Neuronal stem cell (in vitro differentiated cells): Measurements from ENCODE around the gene DBT.

ENCODE experiments used
- DNase-seq: peaks from one replicate; pipeline ENCODE4 v3.0.0-alpha.2; 2013; ENCODE audit warnings: low spot score
- H2AFZ ChIP-seq: one replicate; pipeline ENCODE4 v1.6.1; 2013; ENCODE audit warnings: mild to moderate bottlenecking, low read length, inconsistent platforms
- H2AK5ac ChIP-seq: 2 replicates; pipeline ENCODE4 v1.6.1; 2013; ENCODE audit warnings: low read depth, mild to moderate bottlenecking, inconsistent platforms, low read length, moderate library complexity, mixed read lengths
- H2BK120ac ChIP-seq: 2 replicates; pipeline ENCODE4 v1.6.1; 2013; ENCODE audit warnings: low read depth, mild to moderate bottlenecking, inconsistent platforms, low read length, moderate library complexity, mixed read lengths
- H2BK12ac ChIP-seq: one replicate; pipeline ENCODE4 v1.6.1; 2013; ENCODE audit warnings: low read length, inconsistent platforms
- H2BK15ac ChIP-seq: 2 replicates; pipeline ENCODE4 v1.6.1; 2013; ENCODE audit warnings: mild to moderate bottlenecking, low read length, inconsistent platforms, mixed read lengths
- H2BK5ac ChIP-seq: one replicate; pipeline ENCODE4 v1.6.1; 2013; ENCODE audit warnings: inconsistent platforms, mild to moderate bottlenecking, low read length, moderate library complexity
- H3K14ac ChIP-seq: one replicate; pipeline ENCODE4 v1.6.1; 2013; ENCODE audit warnings: low read length, inconsistent platforms
- H3K18ac ChIP-seq: 2 replicates; pipeline ENCODE4 v1.6.1; 2013; ENCODE audit warnings: low read length, inconsistent platforms
- H3K23ac ChIP-seq: 2 replicates; pipeline ENCODE4 v1.6.1; 2013; ENCODE audit warnings: low read depth, mild to moderate bottlenecking, mixed read lengths, low read length, inconsistent platforms; ENCODE audit not compliant: poor library complexity
- H3K27ac ChIP-seq: replicated peaks from 3 replicates; pipeline ENCODE4 v1.5.1; 2013; ENCODE audit warnings: low read length, inconsistent platforms
- H3K27me3 ChIP-seq, 3 experiments: 2 replicates each; pipeline ENCODE4 v1.6.1; 2013; ENCODE audit warnings: low read length in 3 of 3, mild to moderate bottlenecking in 2 of 3, inconsistent platforms in 1 of 3, low read depth in 1 of 3, mixed read lengths in 1 of 3, moderate library complexity in 1 of 3; ENCODE audit not compliant: control insufficient read depth in 3 of 3, insufficient read depth in 3 of 3
- H3K36me3 ChIP-seq, 2 donors: replicated peaks in 1 of 2; 2 replicates each; pipeline ENCODE4 v1.6.1; 2013; ENCODE audit warnings: low read length in 2 of 2; ENCODE audit not compliant: control insufficient read depth in 2 of 2, insufficient read depth in 2 of 2
- H3K4ac ChIP-seq: 2 replicates; pipeline ENCODE4 v1.6.1; 2013; ENCODE audit warnings: inconsistent platforms, mild to moderate bottlenecking, low read length, moderate library complexity
- H3K4me1 ChIP-seq, 2 donors: 1 replicate in 1 of 2; 2 replicates in 1 of 2; pipeline ENCODE4 v1.6.1; 2013; ENCODE audit warnings: low read length in 2 of 2, low read depth in 1 of 2; ENCODE audit not compliant: control insufficient read depth in 2 of 2, insufficient read depth in 1 of 2
- H3K4me2 ChIP-seq: one replicate; pipeline ENCODE4 v1.6.1; 2013; ENCODE audit warnings: mild to moderate bottlenecking, low read length, inconsistent platforms; ENCODE audit not compliant: insufficient read depth, poor library complexity, severe bottlenecking
- H3K4me3 ChIP-seq, 2 donors: 2 replicates each; pipeline ENCODE4 v1.5.1; 2013; ENCODE audit warnings: low read length in 2 of 2, mild to moderate bottlenecking in 2 of 2, inconsistent platforms in 1 of 2, moderate library complexity in 1 of 2
- H3K79me1 ChIP-seq: one replicate; pipeline ENCODE4 v1.6.1; 2013; ENCODE audit warnings: low read depth, mild to moderate bottlenecking, inconsistent platforms, low read length, moderate library complexity
- H3K9ac ChIP-seq: one replicate; pipeline ENCODE4 v1.6.1; 2013; ENCODE audit warnings: mild to moderate bottlenecking, low read depth, low read length, inconsistent platforms; ENCODE audit not compliant: poor library complexity
- H3K9me3 ChIP-seq, 2 donors: replicated peaks in 1 of 2; 2 replicates each; pipeline versions ENCODE3 to v1.6.1; 2013; ENCODE audit warnings: low read length in 2 of 2, mild to moderate bottlenecking in 2 of 2, inconsistent platforms in 1 of 2, low read depth in 1 of 2, mixed read lengths in 1 of 2, moderate library complexity in 1 of 2; ENCODE audit not compliant: control insufficient read depth in 2 of 2, insufficient read depth in 1 of 2
- H4K8ac ChIP-seq: one replicate; pipeline ENCODE4 v1.6.1; 2013; ENCODE audit warnings: low read depth, mild to moderate bottlenecking, inconsistent platforms, low read length, moderate library complexity
- H4K91ac ChIP-seq: one replicate; pipeline ENCODE4 v1.6.1; 2013; ENCODE audit warnings: low read length, low read depth, mild to moderate bottlenecking, inconsistent platforms; ENCODE audit not compliant: poor library complexity
- WGBS, 2 donors: extraction: QIAGEN DNeasy Blood & Tissue Kit; methylation state at CpG; one replicate each; pipeline ENCODE4 v1.1.7; 2013; ENCODE audit warnings: missing lambda C conversion rate in 2 of 2, mixed read lengths in 1 of 2; ENCODE audit not compliant: insufficient read length in 2 of 2, insufficient replicate concordance in 1 of 2; ENCODE audit errors: extremely low coverage in 2 of 2; 5-methylcytosine and 5-hydroxymethylcytosine counted together

Gene DBT

GRCh38 chr1:100253552-100253951 lies 3.9 kb upstream of the DBT start:
- Histone ChIP-seq H3K4me2 (no peak overlapping the region), H3K23ac (no peak overlapping the region), H2BK12ac (no peak overlapping the region), H3K9ac (no peak overlapping the region), H2BK5ac (no peak overlapping the region), H2BK15ac (no peak overlapping the region), H2BK120ac (no peak overlapping the region), H3K27ac (no peak overlapping the region), H3K79me1 (peaks cover 2% of the 10 kb centered on the region), H4K91ac (no peak overlapping the region), H3K9me3 (no peaks in the 10 kb centered on the region), H3K18ac (no peak overlapping the region), H3K4me1 (peaks cover 5 to 7% of the 10 kb centered on the region in 2 donors), H3K4ac (no peak overlapping the region), H2AFZ (peak overlapping the region; percentile 54), H2AK5ac (no peak overlapping the region), H3K4me3 (no peak overlapping the region), H3K36me3 (no peaks in the 10 kb centered on the region), H4K8ac (no peak overlapping the region), H3K14ac (no peak overlapping the region), H3K27me3 (no peaks in the 10 kb centered on the region)
- no CpG with 5 or more reads among the region's 10 CpGs for WGBS, 2 donors
- DNase-seq = no peak

GRCh38 chr1:100252901-100253300 lies 3.3 kb upstream of the DBT start:
- Histone ChIP-seq H3K79me1 (peaks cover 2% of the 10 kb centered on the region), H3K36me3 (no peaks in the 10 kb centered on the region), H3K9me3 (no peaks in the 10 kb centered on the region), H4K8ac (no peak overlapping the region), H3K4me2 (no peak overlapping the region), H2BK15ac (no peak overlapping the region), H3K27me3 (no peaks in the 10 kb centered on the region), H3K9ac (no peak overlapping the region), H3K4me3 (no peak overlapping the region), H3K27ac (no peak overlapping the region), H4K91ac (no peak overlapping the region), H2AFZ (no peak overlapping the region), H3K4ac (no peak overlapping the region), H2BK12ac (no peak overlapping the region), H2AK5ac (no peak overlapping the region), H2BK120ac (no peak overlapping the region), H3K23ac (no peak overlapping the region), H3K4me1 (peaks cover 5 to 8% of the 10 kb centered on the region in 2 donors), H2BK5ac (no peak overlapping the region), H3K18ac (no peak overlapping the region), H3K14ac (no peak overlapping the region)
- no CpG with 5 or more reads among the region's 4 CpGs for WGBS, 2 donors
- no peak for DNase-seq

DNA sequence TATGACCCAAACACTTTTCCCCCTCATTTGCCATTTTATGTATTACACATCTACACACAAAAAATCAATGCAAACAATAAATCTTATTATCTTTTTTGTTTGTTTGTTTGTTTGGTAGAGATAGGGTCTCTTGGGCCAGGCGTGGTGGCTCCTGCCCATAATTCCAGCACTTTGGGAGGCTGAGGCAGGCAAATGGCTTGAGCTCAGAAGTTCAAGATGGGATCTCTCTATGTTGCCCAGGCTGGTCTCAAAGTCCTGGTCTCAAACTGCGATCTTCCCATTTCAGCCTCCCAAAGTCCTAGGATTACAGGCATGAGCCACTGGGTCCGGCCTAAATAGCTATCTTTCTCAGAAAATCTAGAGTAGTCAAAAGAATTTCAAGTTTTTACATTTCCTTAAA lies 1.2 kb upstream of the DBT start:
- no peak for DNase-seq
- no CpG with 5 or more reads among the region's 3 CpGs for WGBS, 2 donors
- H2AFZ ChIP-seq = peak overlapping the region; percentile 91

GRCh38 chr1:100250264-100250663 lies 630 bp upstream of the DBT start:
- Histone ChIP-seq H3K27ac (no peak overlapping the region), H2BK12ac (no peak overlapping the region), H3K4ac (no peak overlapping the region), H3K9ac (no peak overlapping the region), H3K36me3 (no peaks in the 10 kb centered on the region), H3K14ac (no peak overlapping the region), H3K27me3 (no peaks in the 10 kb centered on the region), H2AFZ (peak overlapping the region; percentile 91), H3K18ac (no peak overlapping the region), H2AK5ac (no peak overlapping the region), H3K23ac (no peak overlapping the region), H3K4me1 (peaks cover 5 to 8% of the 10 kb centered on the region in 2 donors), H2BK120ac (no peak overlapping the region), H3K9me3 (no peaks in the 10 kb centered on the region), H2BK5ac (no peak overlapping the region), H4K91ac (no peak overlapping the region), H2BK15ac (no peak overlapping the region), H4K8ac (no peak overlapping the region), H3K4me2 (no peak overlapping the region), H3K79me1 (peaks cover 2% of the 10 kb centered on the region), H3K4me3 (peak overlapping the region in 1 of 2 donors; percentile 79)
- DNase-seq = no peak
- WGBS, 2 donors = no CpG with 5 or more reads among the region's 1 CpG

More for the DNA sequence above, 1.2 kb upstream of the DBT start:
- H3K79me1 ChIP-seq = peaks cover 2% of the 10 kb centered on the region
- H4K91ac ChIP-seq = no peak overlapping the region
- no peaks in the 10 kb centered on the region for H3K27me3 ChIP-seq
- H3K4me3 ChIP-seq = no peak overlapping the region
- H3K4me2 ChIP-seq = no peak overlapping the region
- peaks cover 5 to 8% of the 10 kb centered on the region in 2 donors for H3K4me1 ChIP-seq
- no peak overlapping the region for H3K9ac ChIP-seq
- no peak overlapping the region for H2BK15ac ChIP-seq
- no peak overlapping the region for H2BK5ac ChIP-seq
- no peak overlapping the region for H3K14ac ChIP-seq
- no peak overlapping the region for H2AK5ac ChIP-seq
- H3K9me3 ChIP-seq = no peaks in the 10 kb centered on the region
- no peak overlapping the region for H3K23ac ChIP-seq
- no peak overlapping the region for H2BK120ac ChIP-seq
- no peak overlapping the region for H4K8ac ChIP-seq
- H3K27ac ChIP-seq = no peak overlapping the region
- no peak overlapping the region for H2BK12ac ChIP-seq
- H3K18ac ChIP-seq = no peak overlapping the region
- no peaks in the 10 kb centered on the region for H3K36me3 ChIP-seq
- H3K4ac ChIP-seq = no peak overlapping the region
